ENCODE data around the gene LDHAL6B. TPM values are rescaled to one million over a fixed set of nuclear protein-coding genes. Genes with fewer than 3 reads are reported as not detected.

The LDHAL6B gene
- total and polyA plus RNA-seq, 4 donors: 0.05 TPM; not detected in 3

GRCh38 chr15:59177317-59177660, 29.4 kb upstream of the LDHAL6B start:
- no peak for TF ChIP-seq CTCF (IDR thresholded peaks at IDR 0.05; ENCODE audit: control extremely low read depth, extremely low read depth)

GRCh38 chr15:59178151-59178695, 28.4 kb upstream of the LDHAL6B start:
- no peak for DNase-seq
- H3K9ac ChIP-seq (ENCODE audit: insufficient read depth in 1 of 2, low read length in 2 of 2): no peak overlapping the region
- H3K36me3 ChIP-seq (ENCODE audit: control insufficient read depth in 4 of 4, insufficient read depth in 4 of 4, low read length in 4 of 4): peaks cover 0 to 6% (median 1%) of the 10 kb centered on the region in 4 donors
- peak overlapping the region in 1 of 2 donors; percentile 76 for H3K27ac ChIP-seq (ENCODE audit: low read depth in 1 of 2, low read length in 1 of 2)
- H3K9me3 ChIP-seq (ENCODE audit: control insufficient read depth in 4 of 4, insufficient read depth in 3 of 4, low read length in 3 of 4): peaks cover 0 to 2% (median 0%) of the 10 kb centered on the region in 4 donors
- WGBS, 2 donors: 92 to 96% methylated on average over 16 of the region's 16 CpGs
- H3K27me3 ChIP-seq (ENCODE audit: control insufficient read depth in 3 of 3, insufficient read depth in 3 of 3, low read length in 2 of 3): no peaks in the 10 kb centered on the region
- ATAC-seq (ENCODE audit: insufficient read depth, low FRiP score): no peak
- no peak for TF ChIP-seq CTCF (IDR thresholded peaks at IDR 0.05; ENCODE audit: control extremely low read depth, extremely low read depth)
- H3K4me3 ChIP-seq: no peak overlapping the region
- peaks cover 0 to 4% (median 0%) of the 10 kb centered on the region in 5 donors for H3K4me1 ChIP-seq (ENCODE audit: control insufficient read depth in 5 of 5, insufficient read depth in 5 of 5, low read length in 5 of 5)

More at GRCh38 chr15:59177317-59177660, 29.4 kb upstream of the LDHAL6B start:
- H3K4me3 ChIP-seq: no peak overlapping the region
- DNase-seq: no peak
- ATAC-seq (ENCODE audit: insufficient read depth, low FRiP score): no peak
- 56 to 79% methylated on average over 4 of the region's 4 CpGs for WGBS, 2 donors
- H3K9ac ChIP-seq (ENCODE audit: insufficient read depth in 1 of 2, low read length in 2 of 2): no peak overlapping the region
- no peak overlapping the region for H3K27ac ChIP-seq (ENCODE audit: low read depth in 1 of 2, low read length in 1 of 2)
- H3K4me1 ChIP-seq (ENCODE audit: control insufficient read depth in 5 of 5, insufficient read depth in 5 of 5, low read length in 5 of 5): peaks cover 0 to 4% (median 0%) of the 10 kb centered on the region in 5 donors
- H3K27me3 ChIP-seq (ENCODE audit: control insufficient read depth in 3 of 3, insufficient read depth in 3 of 3, low read length in 2 of 3): no peaks in the 10 kb centered on the region
- H3K9me3 ChIP-seq (ENCODE audit: control insufficient read depth in 4 of 4, insufficient read depth in 3 of 4, low read length in 3 of 4): peaks cover 0 to 2% (median 0%) of the 10 kb centered on the region in 4 donors
- H3K36me3 ChIP-seq (ENCODE audit: control insufficient read depth in 4 of 4, insufficient read depth in 4 of 4, low read length in 4 of 4): peaks cover 0 to 4% (median 1%) of the 10 kb centered on the region in 4 donors

DNA sequence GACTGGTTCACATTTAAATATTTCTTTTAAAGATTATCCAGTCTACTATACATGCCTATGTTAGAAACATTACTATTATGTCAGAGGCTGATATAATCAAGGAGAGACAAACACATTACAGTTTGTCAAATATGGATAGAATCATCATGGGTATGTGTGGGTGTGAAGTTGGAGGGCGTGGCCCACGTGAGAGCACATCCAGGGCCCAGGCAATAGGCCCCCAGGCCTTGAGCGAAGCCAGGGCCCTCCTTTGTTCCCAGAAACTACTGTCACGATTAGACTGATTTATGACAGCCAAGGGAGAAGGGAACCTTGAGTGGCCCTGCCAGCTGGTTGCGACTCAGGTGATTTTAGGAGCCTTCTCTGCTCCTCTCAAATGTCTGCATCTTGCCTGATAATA, 26.9 kb upstream of the LDHAL6B start:
- DNase-seq (no peak), ATAC-seq (ENCODE audit: insufficient read depth, low FRiP score) (no peak)
- peaks cover 0 to 3% (median 2%) of the 10 kb centered on the region in 4 donors for H3K36me3 ChIP-seq (ENCODE audit: control insufficient read depth in 4 of 4, insufficient read depth in 4 of 4, low read length in 4 of 4)
- peaks cover 0 to 4% (median 0%) of the 10 kb centered on the region in 5 donors for H3K4me1 ChIP-seq (ENCODE audit: control insufficient read depth in 5 of 5, insufficient read depth in 5 of 5, low read length in 5 of 5)
- no peak overlapping the region for H3K27ac ChIP-seq (ENCODE audit: low read depth in 1 of 2, low read length in 1 of 2)
- H3K9me3 ChIP-seq (ENCODE audit: control insufficient read depth in 4 of 4, insufficient read depth in 3 of 4, low read length in 3 of 4): peaks cover 0 to 2% (median 0%) of the 10 kb centered on the region in 4 donors
- no peak for TF ChIP-seq CTCF (IDR thresholded peaks at IDR 0.05; ENCODE audit: control extremely low read depth, extremely low read depth)
- no peak overlapping the region for H3K4me3 ChIP-seq
- no peaks in the 10 kb centered on the region for H3K27me3 ChIP-seq (ENCODE audit: control insufficient read depth in 3 of 3, insufficient read depth in 3 of 3, low read length in 2 of 3)
- WGBS, 2 donors: 90 to 98% methylated on average over 5 of the region's 5 CpGs
- H3K9ac ChIP-seq (ENCODE audit: insufficient read depth in 1 of 2, low read length in 2 of 2): no peak overlapping the region

Measured in lung (tissue), 12 donors.